Stimulated activated CD4-positive, alpha-beta T cell treated with anti-CD3 and anti-CD28 coated beads, Interleukin-15, amount 100 ng/mL, for 48 hours (primary cell): ENCODE data around the gene HMGCS2.
A peak's percentile ranks its signal among the peaks of the same experiment; 100 is the strongest.

Experiments
- DNase-seq, 2 donors: peaks; one replicate each; pipeline ENCODE4 v3.0.0-alpha.2; 2020; ENCODE audit warnings: low read depth in 2 of 2

Gene HMGCS2

DNA sequence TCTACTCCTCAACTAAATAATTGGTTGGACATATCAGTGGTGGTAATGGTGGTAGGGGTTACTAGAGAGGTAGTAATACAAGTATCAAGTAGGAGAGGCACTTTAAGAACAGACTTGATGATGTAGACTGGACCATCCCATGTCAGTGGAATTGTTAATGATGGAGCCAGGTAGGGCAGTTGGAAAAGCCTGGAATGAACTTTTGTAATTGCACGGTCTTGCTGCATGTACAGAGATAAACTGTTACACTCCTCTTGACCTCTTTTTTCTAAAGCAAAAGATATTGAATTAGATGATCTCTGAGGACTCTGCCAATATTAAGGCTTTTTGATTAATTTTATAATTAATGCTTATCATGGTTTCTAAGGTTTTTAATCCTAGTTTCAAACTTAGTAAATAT lies 5.8 kb downstream of the HMGCS2 start:
- DNase-seq = no peak

DNA sequence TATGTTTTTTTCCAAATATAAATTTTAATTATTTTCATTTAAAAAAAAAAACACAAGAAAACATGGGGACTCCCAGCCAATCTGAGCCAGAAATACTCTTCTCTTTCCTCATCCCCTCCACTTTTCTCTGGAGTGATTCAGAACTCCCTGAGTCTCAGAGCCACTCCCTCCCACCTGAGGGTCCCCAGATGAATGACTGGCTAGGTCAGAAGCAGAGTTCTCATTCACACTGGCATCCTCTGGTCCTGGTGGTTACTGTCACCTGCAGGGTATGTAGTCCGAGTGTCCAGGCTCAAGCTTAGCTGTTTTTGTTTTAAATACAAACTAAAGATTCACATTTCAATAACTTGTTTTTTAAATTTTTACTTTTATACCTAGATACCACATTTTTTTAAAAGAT lies 6.3 kb downstream of the HMGCS2 start:
- DNase-seq = no peak

DNA sequence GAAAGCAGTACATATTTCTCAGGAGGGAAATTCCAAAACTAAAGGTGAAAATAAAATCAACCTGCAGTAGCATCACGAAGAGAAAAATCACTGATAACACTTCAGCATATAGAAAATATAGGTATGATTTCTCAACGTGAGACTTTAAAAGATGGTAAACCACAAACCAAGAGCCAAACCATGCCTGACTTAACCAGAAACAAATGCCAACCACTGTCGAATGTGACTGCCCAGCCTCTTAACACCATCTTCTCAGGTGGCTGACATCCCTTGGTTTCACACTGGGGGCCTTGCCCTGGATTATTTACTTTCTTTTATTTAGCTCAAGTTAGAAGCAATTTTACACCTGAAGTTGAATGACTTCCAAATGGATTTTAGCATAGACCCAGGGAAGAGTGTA lies 10.1 kb downstream of the HMGCS2 start:
- DNase-seq = no peak

DNA sequence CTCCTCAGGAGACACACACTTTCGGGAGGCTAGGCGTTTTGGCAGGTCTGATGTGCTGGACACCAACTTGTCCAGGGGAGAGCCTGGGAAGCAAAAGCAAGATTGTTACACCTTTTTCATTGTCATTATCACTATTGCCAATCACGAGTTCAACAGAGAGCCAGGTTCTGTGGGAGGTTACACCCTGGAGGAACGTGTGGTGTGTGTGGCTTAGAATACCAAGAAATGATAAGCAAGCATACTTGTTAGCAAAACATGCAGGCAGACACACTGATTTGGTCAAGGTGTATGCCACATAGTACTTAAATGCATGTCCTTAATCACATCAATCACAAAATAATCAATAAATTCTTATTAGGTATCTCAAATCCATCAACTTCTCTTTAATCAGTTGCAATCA lies 16.1 kb downstream of the HMGCS2 start:
- no peak for DNase-seq

DNA sequence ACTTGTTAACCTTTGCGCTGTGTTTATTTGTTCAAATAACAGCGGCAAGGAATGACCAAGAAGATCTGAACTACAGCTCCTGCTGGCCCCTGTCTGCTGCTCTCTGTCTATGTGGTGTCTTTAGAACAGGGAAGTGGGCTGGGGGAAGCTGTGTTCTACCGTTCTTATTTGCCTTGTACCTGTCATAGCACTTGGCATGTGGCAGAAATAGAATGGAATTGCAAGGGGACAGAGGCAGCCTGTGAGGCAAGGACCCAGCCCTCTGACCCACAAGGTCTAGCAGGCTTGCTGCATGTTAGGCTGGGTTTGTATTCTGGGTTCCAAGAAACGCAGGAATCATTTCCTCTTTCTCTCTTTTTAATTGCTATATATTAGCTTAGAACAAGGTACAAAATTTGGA lies 20.7 kb downstream of the HMGCS2 start:
- DNase-seq = no peak

DNA sequence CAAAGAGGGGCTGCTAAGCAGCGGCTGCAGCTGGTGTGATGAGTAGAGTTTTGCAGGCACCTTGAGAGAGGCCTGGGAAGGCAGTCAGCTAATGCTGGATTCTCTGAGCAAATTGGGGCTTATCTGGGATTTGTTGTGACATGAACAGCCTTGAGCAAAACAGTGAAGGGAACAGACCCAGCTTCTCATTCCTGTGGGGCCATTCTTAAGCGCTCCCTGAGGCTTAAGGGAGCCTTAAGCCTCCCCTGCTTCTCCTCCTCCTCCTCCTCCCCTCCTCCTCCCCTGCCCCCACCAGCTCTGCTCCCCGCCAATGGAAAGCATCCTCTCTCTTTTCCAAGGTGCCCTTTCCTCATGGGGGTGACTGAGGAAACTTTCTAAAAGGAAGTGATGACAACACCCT lies 21.3 kb downstream of the HMGCS2 start:
- no peak for DNase-seq

DNA sequence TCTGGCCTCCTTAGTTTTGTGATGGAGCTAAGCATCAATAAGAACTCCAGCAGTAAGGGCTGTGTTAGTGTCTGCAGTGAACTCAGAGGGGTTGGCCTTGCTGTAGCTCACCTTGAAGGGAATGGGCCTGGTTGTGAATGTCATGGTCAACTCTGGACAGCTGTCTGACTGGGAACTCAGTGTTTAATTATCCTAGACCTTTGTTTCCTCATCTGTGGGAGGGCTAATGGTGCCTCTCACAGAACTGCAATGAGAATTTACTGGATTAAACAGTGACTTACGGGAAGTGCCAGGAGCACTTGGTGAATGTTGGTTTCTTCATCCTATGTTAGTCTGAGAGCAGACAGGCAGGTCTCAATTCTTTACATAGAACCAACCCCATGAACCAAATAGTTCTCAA lies 23.7 kb downstream of the HMGCS2 start:
- DNase-seq = no peak

DNA sequence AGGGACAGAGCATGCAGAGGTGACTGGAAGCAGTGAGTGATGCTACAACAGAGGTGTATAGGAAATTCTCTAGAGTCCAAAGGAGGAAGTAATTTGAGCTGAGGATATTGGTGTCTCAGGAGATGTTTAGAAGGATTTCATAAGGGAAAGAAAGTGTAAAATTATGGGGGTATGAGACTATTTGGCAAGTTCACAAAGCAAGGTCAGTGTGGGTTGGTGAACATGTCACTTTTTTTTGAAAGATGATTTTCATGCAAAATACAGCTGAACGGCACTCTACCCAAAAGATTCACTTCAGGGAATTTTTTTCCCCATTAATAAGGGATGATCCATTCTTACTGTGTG lies 24.1 kb downstream of the HMGCS2 start:
- DNase-seq = no peak

DNA sequence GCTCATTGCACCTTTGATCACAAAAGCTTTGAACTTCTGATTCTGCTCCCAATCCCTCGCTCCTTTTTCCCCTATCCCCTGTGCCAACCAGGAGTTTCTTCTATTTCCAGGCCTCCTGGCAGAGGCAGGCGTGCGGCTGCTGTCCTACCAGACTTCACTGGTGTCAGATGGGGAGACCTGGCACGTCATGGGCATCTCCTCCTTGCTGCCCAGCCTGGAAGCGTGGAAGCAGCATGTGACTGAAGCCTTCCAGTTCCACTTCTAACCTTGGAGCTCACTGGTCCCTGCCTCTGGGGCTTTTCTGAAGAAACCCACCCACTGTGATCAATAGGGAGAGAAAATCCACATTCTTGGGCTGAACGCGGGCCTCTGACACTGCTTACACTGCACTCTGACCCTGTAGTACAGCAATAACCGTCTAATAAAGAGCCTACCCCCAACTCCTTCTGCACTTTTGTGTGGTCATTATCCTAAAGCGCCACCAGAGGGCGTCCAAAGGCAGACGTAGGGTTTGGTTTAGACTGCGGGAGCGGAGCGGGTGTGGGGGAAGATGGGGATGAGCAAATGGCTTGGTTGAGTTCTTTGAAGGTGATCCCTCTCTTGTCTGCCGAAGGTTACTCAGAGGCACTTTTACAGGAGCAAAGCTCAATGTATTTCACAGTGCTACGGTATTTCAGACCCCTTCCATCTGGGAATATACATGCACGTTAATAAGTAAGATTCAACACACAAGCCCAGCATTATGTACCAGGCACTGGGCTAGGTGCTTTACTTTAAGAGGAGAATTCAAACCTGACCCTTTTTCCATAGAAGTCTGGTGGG lies 24.7 kb downstream of the HMGCS2 start:
- peak; percentile 34 to 35 for DNase-seq

DNA sequence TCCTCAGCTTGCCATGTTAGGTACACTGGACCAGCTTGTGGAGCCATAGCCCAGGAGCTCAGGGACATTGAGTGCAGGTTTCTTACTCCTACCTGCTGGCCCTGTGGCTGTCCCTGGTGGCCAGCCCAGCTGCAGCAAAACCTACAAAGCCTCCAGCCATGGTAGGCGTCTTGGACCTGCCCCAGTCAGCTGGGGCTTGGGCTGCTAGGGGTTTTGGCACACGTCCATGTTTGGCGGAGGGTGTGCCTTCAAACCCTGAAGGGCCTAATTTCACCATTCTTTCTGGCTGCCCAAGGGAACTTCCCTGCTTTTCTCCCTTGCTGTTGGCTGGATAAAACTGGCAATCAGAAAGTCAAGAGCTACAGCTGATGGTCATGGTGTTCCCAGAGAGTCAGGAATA lies 25.4 kb downstream of the HMGCS2 start:
- no peak for DNase-seq

DNA sequence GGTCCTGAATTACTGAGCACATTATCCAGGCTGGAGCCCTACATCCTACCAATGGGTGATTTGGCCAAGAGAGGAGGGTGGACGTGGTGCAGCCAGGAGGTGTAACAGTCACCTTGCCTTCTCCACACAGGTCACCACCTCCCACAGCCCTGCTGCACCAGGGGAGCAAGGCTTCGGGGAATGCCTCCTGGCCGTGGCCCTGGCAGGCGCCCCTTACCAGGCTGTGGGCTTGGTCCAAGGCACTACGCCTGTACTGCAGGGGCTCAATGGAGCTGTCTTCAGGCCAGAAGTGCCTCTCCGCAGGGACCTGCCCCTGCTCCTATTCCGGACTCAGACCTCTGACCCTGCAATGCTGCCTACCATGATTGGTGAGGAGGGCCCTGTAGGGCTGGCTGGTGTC lies 26.0 kb downstream of the HMGCS2 start:
- DNase-seq = no peak

DNA sequence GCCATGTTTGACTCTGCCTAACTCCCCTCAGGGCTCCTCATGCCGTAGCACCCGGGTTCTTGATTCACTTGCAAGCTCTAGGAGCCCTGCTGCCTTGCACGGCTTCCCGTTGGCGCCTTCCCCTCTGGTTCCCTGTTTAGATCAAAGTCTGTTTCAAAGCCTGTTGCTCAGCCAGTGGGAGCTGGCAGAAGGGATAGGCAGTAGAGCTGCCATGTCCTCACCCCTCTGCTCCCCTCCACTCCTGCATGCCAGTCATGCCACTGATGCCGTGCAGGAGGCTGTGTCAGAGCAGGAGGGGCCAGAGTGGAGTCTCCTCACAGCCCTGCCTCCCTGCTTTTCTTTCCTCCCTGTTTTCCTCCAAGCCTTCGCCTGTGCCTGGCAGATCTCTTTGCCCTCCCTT lies 26.5 kb downstream of the HMGCS2 start:
- DNase-seq = no peak

DNA sequence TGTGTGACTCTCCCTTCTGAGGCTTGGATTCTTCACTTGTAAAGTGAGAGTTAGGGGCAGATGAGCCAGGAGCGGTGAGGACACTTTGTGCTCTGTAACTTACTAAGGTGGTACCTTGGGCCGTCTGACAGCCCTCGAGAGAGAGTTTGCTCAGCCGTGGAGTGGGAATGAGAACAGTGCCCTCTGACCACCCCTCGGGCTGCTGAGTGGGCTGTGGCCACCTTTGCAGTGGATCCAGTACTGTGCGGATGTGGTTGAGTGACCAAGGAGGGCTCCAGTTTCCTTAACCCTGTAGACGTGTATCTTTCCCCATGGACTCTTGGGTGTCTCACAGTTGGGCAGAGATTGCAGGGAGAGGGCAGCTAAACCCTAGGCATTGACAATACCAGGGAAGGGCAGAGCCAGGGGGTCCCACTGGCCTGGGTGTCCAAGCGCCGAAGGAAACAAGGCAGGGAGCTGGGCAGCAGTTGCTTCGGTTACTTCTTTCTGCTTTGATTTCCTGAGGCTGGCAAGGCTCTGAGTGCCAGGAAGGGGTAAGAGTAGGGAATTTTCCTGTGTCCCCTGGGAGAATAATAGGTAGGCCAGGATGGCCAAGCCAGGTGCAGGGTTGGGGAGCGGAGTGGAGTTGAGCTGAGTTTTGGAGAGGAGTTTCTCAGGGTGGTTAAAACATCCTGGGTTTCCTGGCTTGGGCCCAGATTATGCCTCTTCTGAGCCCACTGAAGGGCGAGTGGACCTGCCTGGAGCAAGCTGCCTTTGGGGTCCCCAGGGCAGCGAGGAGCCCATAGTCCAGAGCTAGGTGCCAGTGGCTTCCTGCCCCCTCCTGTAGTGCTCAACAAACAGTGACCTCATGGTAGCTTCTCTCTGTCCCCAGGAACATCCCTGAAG lies 27.6 kb downstream of the HMGCS2 start:
- DNase-seq = no peak

DNA sequence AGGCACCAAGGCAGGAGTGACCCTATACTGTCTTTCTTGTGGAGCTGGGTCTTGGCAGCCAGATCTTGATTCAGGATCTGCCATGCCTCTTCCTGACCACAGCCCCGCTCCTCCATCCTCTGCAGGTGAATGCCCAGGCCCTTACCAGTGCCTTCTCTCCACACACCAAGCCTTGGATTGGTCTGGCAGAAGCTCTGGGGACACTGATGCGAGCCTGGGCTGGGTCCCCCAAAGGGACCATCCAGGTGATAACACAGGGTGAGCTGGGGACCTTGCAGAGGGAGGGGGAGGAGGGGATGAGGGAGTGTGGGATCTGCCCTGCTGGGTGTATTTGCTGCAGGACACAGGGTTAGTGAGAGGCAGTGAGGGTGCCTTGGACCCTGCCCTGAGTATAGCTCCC lies 28.4 kb downstream of the HMGCS2 start:
- DNase-seq = no peak

DNA sequence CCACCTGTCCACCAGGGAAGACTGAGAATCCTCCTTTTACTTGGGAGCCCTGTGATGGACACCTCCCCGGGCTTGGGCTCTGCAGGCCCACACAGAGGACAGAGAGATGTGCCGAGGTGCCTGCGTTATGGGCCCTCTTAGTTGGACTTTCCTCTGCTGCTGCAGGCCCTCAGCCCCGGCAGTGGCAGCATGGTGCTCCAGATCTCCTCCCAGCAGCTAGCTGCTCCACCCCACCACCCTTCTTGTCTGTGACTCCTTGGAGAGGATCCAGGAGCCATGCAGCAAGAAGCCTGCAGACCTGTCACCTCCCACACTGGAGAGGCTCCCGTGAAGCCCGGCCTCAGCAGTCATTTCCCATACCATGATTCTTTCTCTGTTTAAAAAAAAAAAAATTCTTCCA lies 29.6 kb downstream of the HMGCS2 start:
- no peak for DNase-seq

DNA sequence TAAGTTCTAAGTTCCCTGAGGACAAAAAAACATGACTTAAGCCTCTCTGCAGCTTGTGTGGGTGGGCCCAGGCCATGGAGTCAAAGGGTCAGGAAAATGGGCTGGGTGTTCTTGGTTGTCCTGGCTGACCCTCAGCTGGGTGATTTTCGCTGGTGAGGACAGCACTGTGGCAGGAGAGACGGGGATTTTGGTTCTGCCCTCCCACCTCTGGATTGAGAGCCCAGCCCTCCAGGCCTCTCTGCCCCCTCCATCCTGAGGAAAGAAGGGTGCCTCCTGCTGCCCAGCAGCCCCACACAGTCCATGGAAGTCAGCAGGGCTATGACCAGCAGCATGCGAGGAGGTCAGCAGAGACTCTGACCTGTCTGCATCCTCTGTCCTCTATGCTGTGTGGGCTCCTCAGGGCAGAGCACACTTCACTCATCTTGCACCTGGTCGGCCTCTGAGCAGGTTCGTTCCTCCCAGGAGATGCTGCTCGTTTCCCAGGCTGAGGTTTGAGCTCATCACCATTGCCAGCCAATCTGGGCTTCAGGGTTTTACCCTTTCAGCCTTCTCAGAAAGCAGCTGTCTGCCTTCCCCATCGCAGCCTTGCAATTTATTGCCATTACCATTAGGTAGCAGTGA lies 30.5 kb downstream of the HMGCS2 start:
- DNase-seq = no peak

DNA sequence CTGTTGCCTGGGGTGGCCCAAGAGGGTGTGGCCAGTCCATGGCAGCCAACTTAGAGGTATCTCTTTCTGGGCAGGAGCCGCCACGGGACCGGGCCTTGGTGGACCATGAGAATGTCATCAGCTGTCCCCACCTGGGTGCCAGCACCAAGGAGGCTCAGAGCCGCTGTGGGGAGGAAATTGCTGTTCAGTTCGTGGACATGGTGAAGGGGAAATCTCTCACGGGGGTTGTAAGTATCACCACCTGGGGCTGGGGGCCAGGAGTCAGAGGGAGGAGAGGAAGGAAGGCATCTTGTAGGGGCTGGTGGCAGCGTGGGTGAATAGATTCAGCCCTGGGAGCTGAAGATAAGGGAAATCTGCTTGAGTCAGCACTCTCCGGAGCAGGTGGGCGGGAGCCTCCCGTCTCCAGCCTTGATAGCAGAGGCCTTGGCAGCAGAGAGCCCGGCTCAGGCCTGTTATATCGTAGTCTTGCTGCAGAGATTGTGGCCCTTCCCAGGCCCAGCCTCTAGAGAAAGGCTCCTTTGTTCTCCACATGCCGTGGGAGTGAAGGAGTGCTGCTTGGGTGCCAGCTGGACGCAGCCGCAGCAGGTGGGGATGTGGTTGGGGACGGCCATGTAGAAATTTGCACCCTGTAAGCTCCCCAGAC lies 31.5 kb downstream of the HMGCS2 start:
- no peak for DNase-seq

DNA sequence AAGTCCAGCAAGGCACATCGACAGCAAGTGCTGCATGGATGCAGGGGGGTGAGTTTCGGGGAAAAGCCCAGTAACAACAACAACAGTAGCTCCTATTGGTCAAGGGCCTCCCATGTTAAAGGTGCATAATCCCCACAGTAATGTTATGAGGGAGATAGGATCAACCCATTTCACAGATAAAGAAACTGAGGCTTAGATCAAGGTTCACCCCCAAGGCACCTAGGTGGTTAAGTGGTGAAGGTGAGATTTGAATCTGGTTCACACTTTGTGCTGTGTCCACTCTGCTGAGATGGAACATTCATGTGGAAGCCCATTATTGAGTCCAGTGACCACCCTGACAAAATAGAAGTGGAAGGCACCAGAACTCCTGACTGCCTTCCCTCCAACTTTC lies 32.1 kb downstream of the HMGCS2 start:
- DNase-seq = no peak

DNA sequence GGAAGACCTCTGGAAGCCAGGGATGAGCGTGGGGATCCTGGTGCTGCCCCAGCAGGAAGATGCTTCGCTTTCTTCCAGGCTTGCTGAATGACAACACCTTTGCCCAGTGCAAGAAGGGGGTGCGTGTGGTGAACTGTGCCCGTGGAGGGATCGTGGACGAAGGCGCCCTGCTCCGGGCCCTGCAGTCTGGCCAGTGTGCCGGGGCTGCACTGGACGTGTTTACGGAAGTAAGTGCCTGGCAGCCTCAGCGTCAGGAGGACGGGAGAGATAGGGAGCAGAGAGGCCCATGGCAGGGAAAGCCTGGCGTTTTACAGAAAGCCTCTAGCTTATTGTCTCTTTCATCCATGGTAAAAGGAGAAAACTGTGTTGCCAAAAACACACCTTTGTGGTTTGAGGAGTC lies 33.5 kb downstream of the HMGCS2 start:
- no peak for DNase-seq

DNA sequence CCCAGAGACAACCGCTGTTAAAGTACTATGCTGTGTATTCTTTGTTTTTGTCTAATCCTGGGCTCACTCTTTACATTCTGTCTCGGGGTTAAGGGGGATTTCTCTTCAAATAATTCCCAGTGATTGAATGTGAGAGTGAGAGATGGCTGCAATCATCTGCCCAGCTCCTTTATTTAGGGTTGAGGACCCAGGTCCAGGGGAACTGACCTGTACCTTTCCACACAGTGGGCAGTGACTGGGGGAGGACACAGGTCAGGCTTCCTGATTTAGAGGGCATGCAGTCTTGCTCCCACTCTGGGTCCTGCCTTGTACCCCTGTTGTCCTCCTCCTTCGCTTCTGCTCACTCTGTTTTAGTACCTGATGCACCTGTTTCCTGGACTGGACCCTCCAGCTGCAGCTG lies 35.0 kb downstream of the HMGCS2 start:
- DNase-seq = no peak

DNA sequence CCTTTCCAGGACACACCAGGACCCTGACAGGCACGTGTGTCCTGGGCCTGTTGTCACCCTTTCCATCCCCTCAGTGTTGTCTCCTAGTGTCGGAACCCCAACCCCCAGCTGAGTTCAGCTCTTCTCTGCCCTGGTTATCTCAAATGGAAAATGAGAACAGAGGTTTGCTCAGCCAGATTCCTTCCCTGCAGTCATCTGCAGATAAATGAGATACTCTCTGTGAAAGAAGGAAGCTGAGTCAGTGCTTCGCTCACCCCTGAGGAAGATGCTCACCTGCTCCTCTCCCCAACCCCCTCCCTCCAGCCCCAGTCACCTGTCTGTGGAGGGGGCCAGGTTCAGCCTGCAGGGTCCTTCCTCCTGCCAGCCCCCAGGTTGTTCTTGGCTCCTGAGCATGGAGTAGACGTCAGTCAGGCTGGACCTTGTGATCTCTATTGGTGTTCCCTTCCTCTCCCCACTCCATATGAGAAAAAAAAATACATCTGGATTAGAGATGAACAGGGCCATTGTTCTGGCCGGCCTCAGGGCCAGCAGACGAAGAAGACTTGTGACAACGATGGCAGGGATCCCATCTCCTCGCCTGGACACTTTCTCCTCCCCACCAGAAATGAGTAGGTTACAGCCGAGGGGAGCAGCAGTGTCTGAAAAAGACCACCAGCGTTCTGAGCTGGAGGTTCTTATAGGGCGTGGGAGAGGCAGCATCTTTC lies 36.1 kb downstream of the HMGCS2 start:
- no peak for DNase-seq
